ENCODE measurements around the gene STK39. TPM values are rescaled to one million over a fixed set of nuclear protein-coding genes. Genes with fewer than 3 reads are reported as not detected.
A peak's percentile ranks its signal among the peaks of the same experiment; 100 is the strongest.

The STK39 gene
- total RNA-seq, 1 donor from 2014 or later = 18.5 TPM

DNA sequence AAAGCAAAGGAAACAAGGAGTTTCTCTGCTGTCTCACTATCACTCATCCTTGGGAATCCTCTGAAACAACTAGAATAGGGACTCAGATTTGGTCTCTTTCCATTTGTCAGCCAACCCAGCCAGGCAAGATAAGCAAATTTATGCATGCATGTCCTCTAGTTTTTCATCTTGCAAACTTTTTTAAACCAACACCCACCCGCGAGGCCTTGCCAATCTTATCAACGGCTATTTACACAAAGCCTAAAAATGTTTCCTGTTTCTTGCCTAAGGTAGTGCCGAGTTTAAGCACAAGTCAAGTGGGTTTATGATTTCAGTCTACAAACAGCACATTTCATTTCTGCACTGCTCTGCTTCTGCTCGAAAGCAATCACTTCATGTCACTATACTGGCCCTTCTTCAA lies 240.9 kb downstream of the STK39 start:
- H3K36me3 Mint-ChIP-seq (ENCODE audit: low read depth) = peaks cover 26% of the 10 kb centered on the region
- no peaks in the 10 kb centered on the region for H3K9me3 Mint-ChIP-seq
- no peak for TF ChIP-seq CTCF (IDR thresholded peaks at IDR 0.05)
- intact Hi-C loops (cut with micrococcal nuclease) = no loop called here
- no peak overlapping the region for H3K4me3 Mint-ChIP-seq
- DNase-seq (no peak), ATAC-seq (ENCODE audit: low read depth) (no peak)
- no peaks in the 10 kb centered on the region for H3K27me3 Mint-ChIP-seq
- ChIA-PET POLR2A (no interaction called here), CTCF (interaction anchor here (1.8 kb wide), 1 partner anchor 112 kb away, joined by 5 read pairs; no protein-coding TSS in a partner anchor)
- H3K27ac Mint-ChIP-seq = no peak overlapping the region
- H3K4me1 Mint-ChIP-seq = peaks cover 11% of the 10 kb centered on the region

GRCh38 chr2:168005586-168005985 lies 241.8 kb downstream of the STK39 start:
- intact Hi-C loops (cut with micrococcal nuclease) = no loop called here
- H3K4me3 Mint-ChIP-seq = no peak overlapping the region
- no peaks in the 10 kb centered on the region for H3K9me3 Mint-ChIP-seq
- ChIA-PET POLR2A (no interaction called here), CTCF (interaction anchor here (1.8 kb wide), 1 partner anchor 113 kb away, joined by 5 read pairs; no protein-coding TSS in a partner anchor)
- no peak for TF ChIP-seq CTCF (IDR thresholded peaks at IDR 0.05)
- ATAC-seq (ENCODE audit: low read depth) (no peak), DNase-seq (no peak)
- peaks cover 25% of the 10 kb centered on the region for H3K36me3 Mint-ChIP-seq (ENCODE audit: low read depth)
- H3K4me1 Mint-ChIP-seq = peaks cover 18% of the 10 kb centered on the region
- no peak overlapping the region for H3K27ac Mint-ChIP-seq
- no peaks in the 10 kb centered on the region for H3K27me3 Mint-ChIP-seq

DNA sequence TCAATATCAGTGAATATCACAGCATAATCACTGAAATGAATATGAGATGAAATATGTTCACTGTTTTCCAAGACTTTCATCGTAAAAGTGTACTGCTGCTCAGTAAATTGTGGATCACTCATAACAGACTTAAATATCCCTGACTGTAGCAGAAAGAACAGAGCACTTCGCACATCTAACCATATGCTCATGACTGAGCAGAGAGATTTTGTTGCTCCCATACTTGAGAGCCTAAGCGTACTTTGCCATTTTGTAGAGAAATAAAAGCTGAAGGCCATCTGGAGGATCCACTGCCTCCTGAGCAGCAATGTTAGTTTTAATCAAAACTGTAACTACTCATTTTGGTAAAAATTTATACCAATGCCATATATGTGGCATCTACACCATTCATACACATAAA lies 243.5 kb downstream of the STK39 start:
- no peak for TF ChIP-seq CTCF (IDR thresholded peaks at IDR 0.05)
- no peak for ATAC-seq (ENCODE audit: low read depth)
- no peak for DNase-seq
- H3K4me3 Mint-ChIP-seq = no peak overlapping the region
- peaks cover 22% of the 10 kb centered on the region for H3K36me3 Mint-ChIP-seq (ENCODE audit: low read depth)
- intact Hi-C loops (cut with micrococcal nuclease) = loop anchor here (5.0 kb wide), 1 partner anchor 37 kb away; no protein-coding TSS in a partner anchor
- H3K4me1 Mint-ChIP-seq = peaks cover 18% of the 10 kb centered on the region
- no peaks in the 10 kb centered on the region for H3K27me3 Mint-ChIP-seq
- H3K27ac Mint-ChIP-seq = no peak overlapping the region
- POLR2A ChIA-PET = interaction anchor here (0.7 kb wide), 1 partner anchor 333 kb away, joined by 5 read pairs; no protein-coding TSS in a partner anchor
- CTCF ChIA-PET = no interaction called here
- no peaks in the 10 kb centered on the region for H3K9me3 Mint-ChIP-seq

DNA sequence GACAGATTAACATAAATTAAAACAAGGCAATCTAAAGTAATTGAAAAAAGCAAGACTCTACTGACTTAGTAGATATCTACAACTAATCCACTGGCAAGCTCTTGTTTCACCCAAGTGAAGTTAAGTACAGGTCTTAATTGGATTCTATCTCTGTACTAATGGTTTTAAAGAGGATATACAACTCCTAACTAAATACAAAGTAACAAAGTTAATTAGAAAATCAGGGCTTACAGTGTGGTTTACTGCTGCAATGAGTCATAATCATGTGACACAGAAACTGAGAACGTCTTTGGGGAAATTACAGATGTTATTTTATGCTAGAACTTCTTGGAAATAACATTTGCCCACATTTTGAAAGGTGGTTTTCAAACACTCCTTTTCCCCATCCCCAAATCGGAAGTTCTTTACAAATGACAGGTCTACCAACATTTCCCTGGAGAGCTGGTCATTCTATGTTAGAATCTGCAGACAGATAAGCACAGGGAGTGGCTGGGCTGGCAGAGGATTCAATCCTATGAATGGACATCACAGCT lies 245.3 kb downstream of the STK39 start:
- Mint-ChIP-seq H3K27ac (peak overlapping the region; percentile 81), H3K4me1 (peaks cover 18% of the 10 kb centered on the region), H3K27me3 (no peaks in the 10 kb centered on the region), H3K36me3 (ENCODE audit: low read depth) (peaks cover 7% of the 10 kb centered on the region), H3K4me3 (peak overlapping the region; percentile 37), H3K9me3 (no peaks in the 10 kb centered on the region)
- DNase-seq = no peak
- TF ChIP-seq CTCF (IDR thresholded peaks at IDR 0.05) = no peak
- POLR2A ChIA-PET = no interaction called here
- CTCF ChIA-PET = interaction anchor here (1.0 kb wide), 1 partner anchor 118 kb away, joined by 3 read pairs; no protein-coding TSS in a partner anchor
- peak; percentile 71 for ATAC-seq (ENCODE audit: low read depth)
- intact Hi-C loops (cut with micrococcal nuclease) = loop anchor here (1.0 to 5.0 kb wide), 2 partner anchors 35 to 38 kb away; no protein-coding TSS in a partner anchor

DNA sequence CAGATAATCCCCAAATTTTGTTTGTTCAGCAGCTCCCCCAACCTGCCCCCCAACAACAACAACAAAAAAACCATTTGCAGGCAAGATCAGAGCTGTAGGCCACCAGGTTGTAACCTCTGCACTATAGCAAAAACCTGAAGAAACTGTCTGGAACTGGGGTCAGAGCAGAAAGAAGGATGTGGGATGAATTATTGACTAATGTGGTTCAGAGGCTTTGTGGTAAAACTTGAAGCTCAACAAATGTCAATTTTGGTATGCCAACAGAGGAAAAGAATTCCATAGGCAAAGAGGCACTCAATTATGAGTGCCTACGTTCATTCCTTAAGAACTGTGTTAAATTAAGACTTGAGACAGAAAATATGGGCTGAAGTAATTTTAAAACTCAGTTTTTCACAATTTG lies 255.1 kb downstream of the STK39 start:
- CTCF ChIA-PET = no interaction called here
- intact Hi-C loops (cut with micrococcal nuclease) = no loop called here
- Mint-ChIP-seq H3K36me3 (ENCODE audit: low read depth) (peaks cover 5% of the 10 kb centered on the region), H3K4me1 (peaks cover 8% of the 10 kb centered on the region), H3K27ac (no peak overlapping the region), H3K27me3 (no peaks in the 10 kb centered on the region), H3K9me3 (no peaks in the 10 kb centered on the region), H3K4me3 (no peak overlapping the region)
- POLR2A ChIA-PET = no interaction called here
- ATAC-seq (ENCODE audit: low read depth) (no peak), DNase-seq (no peak)
- TF ChIP-seq CTCF (IDR thresholded peaks at IDR 0.05) = no peak

All from activated B cell treated with CpG ODN at 0.5 μM for 24 hours (primary cell).